ENCODE results near the gene TUBA1C. TPM values are rescaled to one million over a fixed set of nuclear protein-coding genes. Genes with fewer than 3 reads are reported as not detected.
A peak's percentile ranks its signal among the peaks of the same experiment; 100 is the strongest.

The TUBA1C gene
- polyA plus RNA-seq, 1 experiment: 2,194 TPM

DNA sequence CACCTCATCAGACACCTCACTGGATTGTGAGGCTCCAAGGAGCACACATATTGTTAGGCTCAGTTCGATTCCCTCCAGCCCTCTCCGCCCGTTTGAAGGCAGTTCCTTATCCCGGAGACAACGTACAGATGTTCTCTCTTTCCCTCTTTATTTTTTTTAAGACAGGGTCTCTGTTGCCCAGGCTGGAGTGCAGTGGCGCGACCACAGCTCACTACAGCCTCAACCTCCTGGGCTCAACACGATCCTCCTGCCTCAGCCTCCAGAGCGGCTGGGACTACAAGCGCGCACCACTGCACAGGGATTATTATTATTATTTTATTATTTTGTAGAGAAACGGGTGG is 57.5 kb downstream of the TUBA1C start:
- Histone ChIP-seq H3K36me3 (ENCODE audit: control insufficient read depth, insufficient read depth, low read length) (no peaks in the 10 kb centered on the region), H3K27me3 (ENCODE audit: control insufficient read depth, insufficient read depth, low read length) (no peaks in the 10 kb centered on the region), H3K4me3 (ENCODE audit: low read depth, low read length) (peak overlapping the region; percentile 57)
- TF ChIP-seq, protein P1, sequence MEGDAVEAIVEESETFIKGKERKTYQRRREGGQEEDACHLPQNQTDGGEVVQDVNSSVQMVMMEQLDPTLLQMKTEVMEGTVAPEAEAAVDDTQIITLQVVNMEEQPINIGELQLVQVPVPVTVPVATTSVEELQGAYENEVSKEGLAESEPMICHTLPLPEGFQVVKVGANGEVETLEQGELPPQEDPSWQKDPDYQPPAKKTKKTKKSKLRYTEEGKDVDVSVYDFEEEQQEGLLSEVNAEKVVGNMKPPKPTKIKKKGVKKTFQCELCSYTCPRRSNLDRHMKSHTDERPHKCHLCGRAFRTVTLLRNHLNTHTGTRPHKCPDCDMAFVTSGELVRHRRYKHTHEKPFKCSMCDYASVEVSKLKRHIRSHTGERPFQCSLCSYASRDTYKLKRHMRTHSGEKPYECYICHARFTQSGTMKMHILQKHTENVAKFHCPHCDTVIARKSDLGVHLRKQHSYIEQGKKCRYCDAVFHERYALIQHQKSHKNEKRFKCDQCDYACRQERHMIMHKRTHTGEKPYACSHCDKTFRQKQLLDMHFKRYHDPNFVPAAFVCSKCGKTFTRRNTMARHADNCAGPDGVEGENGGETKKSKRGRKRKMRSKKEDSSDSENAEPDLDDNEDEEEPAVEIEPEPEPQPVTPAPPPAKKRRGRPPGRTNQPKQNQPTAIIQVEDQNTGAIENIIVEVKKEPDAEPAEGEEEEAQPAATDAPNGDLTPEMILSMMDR (IDR thresholded peaks at IDR 0.05; ENCODE audit: insufficient read depth, low read depth, low read length): no peak
- DNase-seq (ENCODE audit: low read depth): no peak
- POLR2A ChIA-PET: interaction anchor here (0.6 kb wide), 2 partner anchors 47 to 234 kb away, joined by 3 read pairs; no protein-coding TSS in a partner anchor
- CTCF ChIA-PET: interaction anchor here (1.0 to 2.7 kb wide), 8 partner anchors 9 to 234 kb away, joined by 4 to 23 read pairs (median 6); partner anchors contain the start of gene C1QL4

DNA sequence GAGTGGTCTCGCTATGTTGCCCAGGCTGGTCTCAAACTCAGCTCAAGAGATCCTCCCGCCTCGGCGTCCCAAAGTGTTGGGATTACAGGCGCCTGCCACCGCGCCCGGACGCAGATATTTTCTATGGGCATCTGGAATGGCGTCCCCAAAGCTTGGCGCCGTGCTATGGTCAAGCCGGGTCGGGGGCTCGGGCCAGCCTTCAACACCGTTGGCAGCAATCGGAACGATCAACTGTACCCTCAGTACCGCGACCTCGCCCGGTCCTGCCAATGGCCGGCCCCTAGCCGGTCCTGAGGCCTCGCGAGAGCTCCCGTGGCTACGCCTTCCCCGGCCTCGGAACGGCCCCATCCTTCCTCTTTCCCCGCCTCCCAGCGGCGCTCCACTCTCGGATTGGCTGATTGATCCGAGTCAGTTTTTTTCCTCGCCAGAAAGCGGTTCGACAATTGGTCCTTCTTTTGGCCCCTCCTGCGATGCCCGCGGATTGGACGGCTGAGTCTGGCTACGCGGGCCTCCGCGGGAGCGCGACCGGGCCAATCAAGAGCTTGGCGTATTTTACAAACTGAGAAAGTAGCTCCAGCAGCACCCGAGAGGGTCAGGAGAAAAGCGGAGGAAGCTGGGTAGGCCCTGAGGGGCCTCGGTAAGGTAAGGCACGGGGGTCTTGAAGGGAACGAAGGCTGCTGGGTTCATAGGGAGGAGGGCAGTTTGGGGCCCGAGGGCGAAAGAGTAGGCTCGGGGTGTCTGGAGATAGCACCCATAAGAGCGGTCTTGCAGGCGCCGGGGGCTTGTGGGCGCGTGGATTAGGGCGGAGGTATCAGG is 58.0 kb downstream of the TUBA1C start, which contains the start of gene TROAP:
TSS of gene TROAP (plus strand) at position 548 of the 816 bp plus-strand sequence. CDS start 354 bp downstream, outside the sequence.
- ChIA-PET CTCF (interaction anchor here (0.7 to 2.7 kb wide), 10 partner anchors 9 to 235 kb away, joined by 3 to 23 read pairs (median 6); partner anchors contain the start of gene C1QL4), POLR2A (interaction anchor here (0.6 to 0.7 kb wide), 4 partner anchors 9 to 233 kb away, joined by 3 read pairs; partner anchors contain the start of gene SPATS2)
- DNase-seq (ENCODE audit: low read depth): peak; percentile 91
- Histone ChIP-seq H3K4me3 (ENCODE audit: low read depth, low read length) (peak within 1 kb of the TSS; percentile 57), H3K36me3 (ENCODE audit: control insufficient read depth, insufficient read depth, low read length) (no peaks in the 10 kb centered on the region), H3K27me3 (ENCODE audit: control insufficient read depth, insufficient read depth, low read length) (no peaks in the 10 kb centered on the region)
- TF ChIP-seq, protein P1 (IDR thresholded peaks at IDR 0.05; ENCODE audit: insufficient read depth, low read depth, low read length): no peak

DNA sequence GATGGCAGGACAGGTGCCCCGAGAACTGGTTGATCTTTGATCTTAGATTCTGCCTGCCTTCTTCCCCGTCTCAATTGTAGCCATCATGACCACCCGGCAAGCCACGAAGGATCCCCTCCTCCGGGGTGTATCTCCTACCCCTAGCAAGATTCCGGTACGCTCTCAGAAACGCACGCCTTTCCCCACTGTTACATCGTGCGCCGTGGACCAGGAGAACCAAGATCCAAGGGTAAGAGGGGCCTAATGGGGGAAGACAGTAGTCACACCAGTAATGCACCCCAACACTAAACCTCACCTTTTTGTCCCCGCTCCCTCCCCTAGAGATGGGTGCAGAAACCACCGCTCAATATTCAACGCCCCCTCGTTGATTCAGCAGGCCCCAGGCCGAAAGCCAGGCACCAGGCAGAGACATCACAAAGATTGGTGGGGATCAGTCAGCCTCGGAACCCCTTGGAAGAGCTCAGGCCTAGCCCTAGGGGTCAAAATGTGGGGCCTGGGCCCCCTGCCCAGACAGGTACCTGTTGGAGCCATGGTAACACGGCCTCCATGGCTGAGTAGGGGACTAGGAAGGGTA is 58.7 kb downstream of the TUBA1C start:
- TF ChIP-seq, protein P1 (IDR thresholded peaks at IDR 0.05; ENCODE audit: insufficient read depth, low read depth, low read length): no peak
- Histone ChIP-seq H3K36me3 (ENCODE audit: control insufficient read depth, insufficient read depth, low read length) (no peaks in the 10 kb centered on the region), H3K4me3 (ENCODE audit: low read depth, low read length) (peak overlapping the region; percentile 56), H3K27me3 (ENCODE audit: control insufficient read depth, insufficient read depth, low read length) (no peaks in the 10 kb centered on the region)
- CTCF ChIA-PET: interaction anchor here (1.6 to 2.7 kb wide), 5 partner anchors 8 to 235 kb away, joined by 4 to 23 read pairs (median 7); partner anchors contain the start of gene C1QL4
- DNase-seq (ENCODE audit: low read depth): no peak
- POLR2A ChIA-PET: interaction anchor here (0.6 to 0.7 kb wide), 2 partner anchors 10 to 43 kb away, joined by 3 read pairs; partner anchors contain the start of gene SPATS2

Other genes with a start within 250 kb of the TUBA1C start
- 94.1 and 127 TPM in 2 replicates for gene PRKAG1, start 246.3 kb upstream of the TUBA1C start, polyA plus RNA-seq (2011; rRNA removed)
- gene KMT2D, start 204.3 kb upstream of the TUBA1C start, polyA plus RNA-seq (2011; rRNA removed): 8.2 and 9.7 TPM in 2 replicates
- gene RHEBL1, start 195.1 kb upstream of the TUBA1C start, polyA plus RNA-seq (2011; rRNA removed): 0.82 and 1.3 TPM in 2 replicates
- not detected in 2 replicates for gene DHH, start 170.3 kb upstream of the TUBA1C start, polyA plus RNA-seq (2011; rRNA removed)
- gene LMBR1L, start 154.2 kb upstream of the TUBA1C start, polyA plus RNA-seq (2011; rRNA removed): 37.2 and 63.1 TPM in 2 replicates
- 2,513 and 3,601 TPM in 2 replicates for gene TUBA1B, start 133.7 kb upstream of the TUBA1C start, polyA plus RNA-seq (2011; rRNA removed)
- gene TUBA1A, start 76.0 kb upstream of the TUBA1C start, polyA plus RNA-seq (2011; rRNA removed): 616 and 820 TPM in 2 replicates
- not detected in 2 replicates for gene PRPH, start 30.1 kb downstream of the TUBA1C start, polyA plus RNA-seq (2011; rRNA removed)
- gene TROAP, start 58.2 kb downstream of the TUBA1C start, polyA plus RNA-seq (2011; rRNA removed): 11.8 and 24.8 TPM in 2 replicates
- gene C1QL4, start 72.1 kb downstream of the TUBA1C start, polyA plus RNA-seq (2011; rRNA removed): not detected in 2 replicates
- gene DNAJC22, start 81.8 kb downstream of the TUBA1C start, polyA plus RNA-seq (2011; rRNA removed): 2.3 and 4.3 TPM in 2 replicates
- gene SPATS2, start 102.4 kb downstream of the TUBA1C start, polyA plus RNA-seq (2011; rRNA removed): 23.1 and 29.8 TPM in 2 replicates

Data from BJ (cell line).